GM19467 (cell line): Measurements from ENCODE around the gene ING1.
"Not testable (repeated sequence)": the region's sequence is repeated elsewhere in the genome, so short reads cannot be mapped to it uniquely, and the experiment has no call there.

ENCODE experiments used
- ATAC-seq: cut with Tn5 transposase; IDR thresholded peaks from one replicate; pipeline ENCODE4 v1.9.1; 2021; ENCODE audit warnings: mild to moderate bottlenecking, moderate library complexity; ENCODE audit not compliant: unreplicated experiment

ING1 gene

GRCh38 chr13:110690516-110690915, 23.0 kb upstream of the ING1 start:
- ATAC-seq = no peak

- ATAC-seq = not testable (repeated sequence)
These were observed 17.7 kb upstream of the ING1 start for GRCh38 chr13:110695774-110696173.

- ATAC-seq = no peak
These were observed 16.7 kb upstream of the ING1 start for GRCh38 chr13:110696776-110697175.

GRCh38 chr13:110697842-110698241, 15.7 kb upstream of the ING1 start:
- no peak for ATAC-seq

- ATAC-seq = no peak
These were observed 14.8 kb upstream of the ING1 start for GRCh38 chr13:110698689-110699088.

- ATAC-seq = no peak
These were observed 14.1 kb upstream of the ING1 start for GRCh38 chr13:110699148-110700145.

- ATAC-seq = no peak
These were observed 13.3 kb upstream of the ING1 start for GRCh38 chr13:110700186-110700585.

- ATAC-seq = no peak
These were observed 12.9 kb upstream of the ING1 start for GRCh38 chr13:110700641-110701040.

GRCh38 chr13:110701061-110701460, 12.4 kb upstream of the ING1 start:
- not testable (repeated sequence) for ATAC-seq

GRCh38 chr13:110702089-110702488, 11.4 kb upstream of the ING1 start:
- ATAC-seq = no peak

- ATAC-seq = no peak
These were observed 10.6 kb upstream of the ING1 start for GRCh38 chr13:110702591-110703526.

GRCh38 chr13:110705356-110705825, 8.1 kb upstream of the ING1 start:
- ATAC-seq = no peak

- ATAC-seq = peak; percentile 92
These were observed 7.5 kb upstream of the ING1 start, which contains the start of gene CARS2 for GRCh38 chr13:110705826-110706569. Gene CARS2, minus strand, starts transcription at chr13:110706116. Its CDS starts 23 bp downstream, at chr13:110706093.

GRCh38 chr13:110706570-110707372, 6.7 kb upstream of the ING1 start:
- no peak for ATAC-seq

- ATAC-seq = peak; percentile 28
These were observed 1.2 kb upstream of the ING1 start for GRCh38 chr13:110712081-110712848.

GRCh38 chr13:110712849-110713641, 455 bp upstream of the ING1 start:
- ATAC-seq = peak; percentile 44

- ATAC-seq = no peak
These were observed 689 bp downstream of the ING1 start for GRCh38 chr13:110713981-110714796.
